OCI-M1 (cell line): Measurements from ENCODE around the gene MTERF1.

ENCODE experiments used
- DNase-seq: peaks from one replicate; lab custom pipeline; 2025; lab: John Stamatoyannopoulos, UW

MTERF1 gene

DNA sequence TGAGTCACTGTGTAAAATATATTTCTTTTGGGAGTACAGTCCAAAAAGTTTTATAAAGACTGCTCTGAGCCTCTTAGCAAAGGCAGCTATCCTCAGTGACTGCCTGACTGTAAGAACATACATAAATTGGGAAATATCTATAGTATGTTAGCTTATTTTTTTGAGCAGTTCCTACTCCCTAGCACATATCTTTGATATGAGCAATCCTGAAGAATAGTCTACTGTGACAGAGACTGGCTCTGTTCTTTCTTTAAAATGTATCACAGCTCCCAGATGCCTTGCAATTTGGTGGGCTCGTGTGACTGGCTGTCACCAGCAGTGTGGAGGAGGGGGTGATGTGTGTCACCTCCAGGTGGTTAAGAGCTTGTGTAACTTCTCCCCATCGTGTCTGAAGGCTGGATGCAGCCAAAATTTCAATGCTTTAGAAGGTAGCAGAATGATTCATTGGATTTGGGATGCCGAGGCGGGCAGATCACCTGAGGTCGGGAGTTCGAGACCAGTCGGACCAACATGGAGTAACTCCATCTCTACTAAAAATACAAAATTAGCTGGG lies 47.9 kb downstream of the MTERF1 start:
- no peak for DNase-seq

- DNase-seq = no peak
Measured at GRCh38 chr7:91827169-91827568, 53.3 kb downstream of the MTERF1 start.

DNA sequence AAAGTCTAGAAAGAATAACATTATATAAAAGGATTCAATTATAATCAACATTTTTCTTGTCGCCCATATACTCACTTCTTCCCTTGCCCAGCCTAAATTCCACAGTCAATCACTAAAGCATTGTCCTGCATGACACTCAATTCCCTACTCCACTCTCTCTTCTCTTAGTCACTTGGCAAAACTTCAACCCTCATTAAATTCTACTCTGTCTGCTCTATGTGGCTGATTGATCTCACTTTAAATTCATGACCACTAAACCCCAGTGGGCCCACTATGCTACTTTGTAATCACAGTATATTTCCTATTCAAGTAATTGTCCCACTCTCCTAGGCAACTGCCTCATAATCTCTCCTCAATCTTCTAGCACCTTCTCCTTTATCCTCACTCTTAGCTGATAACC lies 54.1 kb downstream of the MTERF1 start:
- DNase-seq = no peak

- no peak for DNase-seq
Measured at GRCh38 chr7:91824201-91824600, 56.3 kb downstream of the MTERF1 start.
